Endometrial microvascular endothelial cells (primary cell): Measurements from ENCODE around the gene KLHL6. TPM values are rescaled to one million over a fixed set of nuclear protein-coding genes. Genes with fewer than 3 reads are reported as not detected.

Source experiments
- in situ Hi-C: cut with HindIII; loops from 2 replicates; pipeline ENCODE4 v1.10.0; 2017; ENCODE audit warnings: low sequenced_read_pairs, low pct_unique_long_range_greater_than_20kb; ENCODE audit errors: inconsistent ontology term
- total RNA-seq: library from RNA; depleted of rRNA; stranded (reverse); fragments of >200 nt; gene quantifications from one replicate; pipeline ENCODE4 v1.2.3, GENCODE V29; 2015; ENCODE audit errors: inconsistent ontology term

Gene KLHL6
- total RNA-seq, 1 donor from 2014 or later, result 6.5 TPM

GRCh38 chr3:183439515-183439914 is 116.0 kb downstream of the KLHL6 start:
- in situ Hi-C loops, result no loop called here

GRCh38 chr3:183438735-183439134 is 116.8 kb downstream of the KLHL6 start:
- in situ Hi-C loops, result no loop called here

- in situ Hi-C loops, result no loop called here
Measured at GRCh38 chr3:183437666-183438564, 117.6 kb downstream of the KLHL6 start.

Other genes starting within 250 kb of the KLHL6 start
- 1.5 TPM for gene MCF2L2, start 127.1 kb downstream of the KLHL6 start, total RNA-seq
- gene KLHL24, start 79.9 kb upstream of the KLHL6 start, total RNA-seq, result 25.2 TPM
- gene YEATS2, start 142.1 kb upstream of the KLHL6 start, total RNA-seq, result 31.2 TPM